SK-N-SH treated with all-trans-retinoic acid at 6 μM for 48 hours (cell line): Measurements from ENCODE around the gene C10orf88.
A peak's percentile ranks its signal among the peaks of the same experiment; 100 is the strongest.

Source experiments
- ATAC-seq: fragments of 200-7000 bp; cut with Tn5 transposase; 3 replicates; pipeline ENCODE4 v1.9.1; 2020; ENCODE audit warnings: mild to moderate bottlenecking, moderate library complexity
- ARNTL ChIP-seq: fragments of 450-650 bp; formaldehyde crosslinking; IDR thresholded peaks from 2 replicates; pipeline ENCODE4 v1.5.0; 2020; ENCODE audit warnings: low read depth, mild to moderate bottlenecking, moderate library complexity, borderline replicate concordance
- BACH2 ChIP-seq: fragments of 250-450 bp; sonication (Bioruptor Pico); IDR thresholded peaks from 2 replicates; pipeline ENCODE4 v1.9.0; 2021; ENCODE audit warnings: mild to moderate bottlenecking, borderline replicate concordance
- CREB5 ChIP-seq: fragments of 250-450 bp; sonication (Bioruptor Pico); IDR thresholded peaks from 2 replicates; pipeline ENCODE4 v1.5.1; 2020; ENCODE audit warnings: low read depth, mild to moderate bottlenecking, moderate library complexity
- ESRRG ChIP-seq: fragments of 250-450 bp; sonication (Bioruptor Pico); IDR thresholded peaks from 2 replicates; pipeline ENCODE4 v1.6.1; 2021; ENCODE audit warnings: mild to moderate bottlenecking
- GLIS3 ChIP-seq: fragments of 250-450 bp; sonication (Bioruptor Pico); IDR thresholded peaks from 2 replicates; pipeline ENCODE4 v1.5.0; 2020; ENCODE audit warnings: mild to moderate bottlenecking, moderate library complexity
- OSR1 ChIP-seq: fragments of 250-450 bp; sonication (Bioruptor Pico); IDR thresholded peaks from 2 replicates; pipeline ENCODE4 v1.8.0; 2022; ENCODE audit warnings: moderate library complexity, mild to moderate bottlenecking, inconsistent platforms
- PATZ1 ChIP-seq: fragments of 250-450 bp; sonication (Bioruptor Pico); IDR thresholded peaks from 2 replicates; pipeline ENCODE4 v1.8.0; 2020; ENCODE audit warnings: mild to moderate bottlenecking, moderate library complexity, borderline replicate concordance
- PPARA ChIP-seq: fragments of 250-450 bp; sonication (Bioruptor Pico); IDR thresholded peaks from 2 replicates; pipeline ENCODE4 v1.5.0; 2020; ENCODE audit warnings: mild to moderate bottlenecking, borderline replicate concordance
- RARB ChIP-seq: fragments of 250-450 bp; sonication (Bioruptor Pico); IDR thresholded peaks from 2 replicates; pipeline ENCODE4 v1.8.0; 2021; ENCODE audit warnings: mild to moderate bottlenecking, moderate library complexity
- SNAI2 ChIP-seq: fragments of 250-450 bp; sonication (Bioruptor Pico); IDR thresholded peaks from 2 replicates; pipeline ENCODE4 v1.5.0; 2020; ENCODE audit warnings: mild to moderate bottlenecking, moderate library complexity
- TCF4 ChIP-seq: fragments of 250-450 bp; sonication (Bioruptor Pico); IDR thresholded peaks from 2 replicates; pipeline ENCODE4 v1.8.0; 2021; ENCODE audit warnings: mild to moderate bottlenecking, moderate library complexity, borderline replicate concordance
- TOX ChIP-seq: fragments of 250-450 bp; sonication (Bioruptor Pico); IDR thresholded peaks from 2 replicates; pipeline ENCODE4 v1.8.0; 2021; ENCODE audit warnings: mild to moderate bottlenecking, moderate library complexity, borderline replicate concordance
- ZFP3 ChIP-seq: fragments of 250-450 bp; sonication (Bioruptor Pico); IDR thresholded peaks from 2 replicates; pipeline ENCODE4 v1.5.0; 2020; ENCODE audit warnings: mild to moderate bottlenecking, moderate library complexity
- ZNF565 ChIP-seq: fragments of 450-650 bp; formaldehyde crosslinking; conservative IDR thresholded peaks from 2 replicates; pipeline ENCODE4 v1.5.0; 2020; ENCODE audit warnings: low read depth, mild to moderate bottlenecking, moderate library complexity
- ZNF70 ChIP-seq: fragments of 450-650 bp; formaldehyde crosslinking; IDR thresholded peaks from 2 replicates; pipeline ENCODE4 v1.5.0; 2020; ENCODE audit warnings: mild to moderate bottlenecking, moderate library complexity
- ZNF8 ChIP-seq: fragments of 450-650 bp; formaldehyde crosslinking; IDR thresholded peaks from 2 replicates; pipeline ENCODE4 v1.5.0; 2020; ENCODE audit warnings: mild to moderate bottlenecking, moderate library complexity
- TF ChIP-seq, protein P1 (sequence below): fragments of 250-450 bp; sonication (Bioruptor Pico); IDR thresholded peaks from 2 replicates; pipeline ENCODE4 v1.5.0; 2020; ENCODE audit warnings: mild to moderate bottlenecking, moderate library complexity
- TF ChIP-seq, protein P2 (sequence below): fragments of 250-450 bp; sonication (Bioruptor Pico); IDR thresholded peaks from 2 replicates; pipeline ENCODE4 v1.8.0; 2021; ENCODE audit warnings: low read depth, mild to moderate bottlenecking, moderate library complexity, borderline replicate concordance

C10orf88 gene

DNA sequence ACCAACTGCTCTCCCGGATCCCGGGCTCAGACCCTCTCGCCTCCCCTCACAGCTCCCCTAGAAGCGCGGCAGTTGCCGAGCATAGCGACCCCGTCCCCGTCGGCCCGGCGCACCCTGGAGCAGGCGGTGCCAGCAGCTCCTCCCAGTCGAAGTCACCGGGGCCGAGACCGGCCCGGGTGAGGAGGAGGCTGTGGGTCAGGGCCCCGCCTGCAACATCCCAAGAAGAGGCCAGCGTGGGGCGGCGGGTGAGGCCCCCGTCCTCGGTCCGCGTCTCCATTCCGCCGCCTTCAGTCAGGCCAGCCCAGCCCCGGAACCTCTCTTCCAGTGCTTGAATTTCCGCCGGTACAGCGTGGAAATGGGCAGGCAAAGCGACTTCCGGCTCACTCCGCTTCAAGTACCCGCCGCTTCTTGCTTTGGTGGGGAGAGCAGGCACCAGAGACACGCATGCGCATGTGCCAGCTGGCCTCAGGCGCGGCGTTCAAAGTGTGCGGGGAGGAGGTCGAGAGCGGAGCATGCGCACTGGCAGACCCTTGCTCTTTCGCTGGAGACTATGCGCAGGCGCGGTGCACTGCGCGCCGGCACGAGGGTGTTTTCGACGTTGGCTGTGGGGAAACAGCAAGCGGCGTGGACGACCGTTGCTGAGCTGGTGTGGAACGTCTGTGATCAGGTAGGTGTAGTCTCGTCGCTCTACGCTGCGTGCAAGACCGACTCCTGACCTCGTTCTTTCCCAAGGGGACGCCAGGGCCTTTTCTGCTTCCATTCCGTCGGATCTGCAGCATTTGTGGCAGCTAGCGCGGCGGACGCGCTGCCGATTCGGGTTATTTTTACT, at the start of gene C10orf88:
Gene C10orf88 (minus strand): TSS at position 326 of the 829 bp plus-strand sequence. CDS start 49 bp downstream, at position 277.
- TF ChIP-seq CREB5 (CRISPR knock-in tag) (no peak), TOX (CRISPR knock-in tag) (no peak), PATZ1 (CRISPR knock-in tag) (peak; percentile 55; the same call in 1 of the 2 replicates), ZNF70 (CRISPR knock-in tag) (no peak), ZNF8 (0 out of 2 replicates have a peak, but pooled peaks have one; percentile 21), SNAI2 (CRISPR knock-in tag) (peak; percentile 50; the same call in 1 of the 2 replicates)
- ATAC-seq = peak; percentile 100

- no peak for ATAC-seq
- TF ChIP-seq GLIS3 (CRISPR knock-in tag) (no peak), ZNF565 (CRISPR knock-in tag) (no peak), BACH2 (CRISPR knock-in tag) (no peak), CREB5 (CRISPR knock-in tag) (no peak), PPARA (CRISPR knock-in tag) (no peak), PATZ1 (CRISPR knock-in tag) (no peak), ZFP3 (CRISPR knock-in tag) (no peak), ESRRG (no peak)
- TF ChIP-seq, protein P1, sequence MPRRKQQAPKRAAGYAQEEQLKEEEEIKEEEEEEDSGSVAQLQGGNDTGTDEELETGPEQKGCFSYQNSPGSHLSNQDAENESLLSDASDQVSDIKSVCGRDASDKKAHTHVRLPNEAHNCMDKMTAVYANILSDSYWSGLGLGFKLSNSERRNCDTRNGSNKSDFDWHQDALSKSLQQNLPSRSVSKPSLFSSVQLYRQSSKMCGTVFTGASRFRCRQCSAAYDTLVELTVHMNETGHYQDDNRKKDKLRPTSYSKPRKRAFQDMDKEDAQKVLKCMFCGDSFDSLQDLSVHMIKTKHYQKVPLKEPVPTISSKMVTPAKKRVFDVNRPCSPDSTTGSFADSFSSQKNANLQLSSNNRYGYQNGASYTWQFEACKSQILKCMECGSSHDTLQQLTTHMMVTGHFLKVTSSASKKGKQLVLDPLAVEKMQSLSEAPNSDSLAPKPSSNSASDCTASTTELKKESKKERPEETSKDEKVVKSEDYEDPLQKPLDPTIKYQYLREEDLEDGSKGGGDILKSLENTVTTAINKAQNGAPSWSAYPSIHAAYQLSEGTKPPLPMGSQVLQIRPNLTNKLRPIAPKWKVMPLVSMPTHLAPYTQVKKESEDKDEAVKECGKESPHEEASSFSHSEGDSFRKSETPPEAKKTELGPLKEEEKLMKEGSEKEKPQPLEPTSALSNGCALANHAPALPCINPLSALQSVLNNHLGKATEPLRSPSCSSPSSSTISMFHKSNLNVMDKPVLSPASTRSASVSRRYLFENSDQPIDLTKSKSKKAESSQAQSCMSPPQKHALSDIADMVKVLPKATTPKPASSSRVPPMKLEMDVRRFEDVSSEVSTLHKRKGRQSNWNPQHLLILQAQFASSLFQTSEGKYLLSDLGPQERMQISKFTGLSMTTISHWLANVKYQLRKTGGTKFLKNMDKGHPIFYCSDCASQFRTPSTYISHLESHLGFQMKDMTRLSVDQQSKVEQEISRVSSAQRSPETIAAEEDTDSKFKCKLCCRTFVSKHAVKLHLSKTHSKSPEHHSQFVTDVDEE (CRISPR knock-in tag) = no peak
- TF ChIP-seq, protein P2, sequence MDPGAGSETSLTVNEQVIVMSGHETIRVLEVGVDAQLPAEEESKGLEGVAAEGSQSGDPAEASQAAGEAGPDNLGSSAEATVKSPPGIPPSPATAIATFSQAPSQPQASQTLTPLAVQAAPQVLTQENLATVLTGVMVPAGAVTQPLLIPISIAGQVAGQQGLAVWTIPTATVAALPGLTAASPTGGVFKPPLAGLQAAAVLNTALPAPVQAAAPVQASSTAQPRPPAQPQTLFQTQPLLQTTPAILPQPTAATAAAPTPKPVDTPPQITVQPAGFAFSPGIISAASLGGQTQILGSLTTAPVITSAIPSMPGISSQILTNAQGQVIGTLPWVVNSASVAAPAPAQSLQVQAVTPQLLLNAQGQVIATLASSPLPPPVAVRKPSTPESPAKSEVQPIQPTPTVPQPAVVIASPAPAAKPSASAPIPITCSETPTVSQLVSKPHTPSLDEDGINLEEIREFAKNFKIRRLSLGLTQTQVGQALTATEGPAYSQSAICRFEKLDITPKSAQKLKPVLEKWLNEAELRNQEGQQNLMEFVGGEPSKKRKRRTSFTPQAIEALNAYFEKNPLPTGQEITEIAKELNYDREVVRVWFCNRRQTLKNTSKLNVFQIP (CRISPR knock-in tag) = no peak
Measured at GRCh38 chr10:123001370-123001769, 47.3 kb upstream of the C10orf88 start.

- no peak for ATAC-seq
- TF ChIP-seq, protein P2 (CRISPR knock-in tag) = no peak
- TF ChIP-seq OSR1 (no peak), CREB5 (CRISPR knock-in tag) (no peak), PATZ1 (CRISPR knock-in tag) (no peak), RARB (no peak), ARNTL (CRISPR knock-in tag) (no peak), TCF4 (CRISPR knock-in tag) (no peak), ESRRG (no peak)
Measured at GRCh38 chr10:123000155-123000554, 46.1 kb upstream of the C10orf88 start.
